IMR-90 (cell line): ENCODE data around the gene MRPS16. TPM values are rescaled to one million over a fixed set of nuclear protein-coding genes. Genes with fewer than 3 reads are reported as not detected.

Experiments
- ATAC-seq: fragments of 200-7000 bp; cut with Tn5 transposase; 2 replicates; pipeline ENCODE4 v1.9.1; 2020; ENCODE audit warnings: low read depth, mild to moderate bottlenecking, moderate library complexity
- BruUV-seq: library from RNA; stranded (reverse); fragments of 400-500 nt; replicated peaks from 2 replicates; lab custom pipeline; 2021; lab: Mats Ljungman, UMichigan
- CTCF ChIA-PET: fragments of 300-600 bp; formaldehyde crosslinking; extraction: SDS; loops from one replicate; lab custom pipeline; 2021; ENCODE audit warnings: antibody characterized with exemption; lab: Yijun Ruan, JAX
- POLR2A ChIA-PET: fragments of 300-600 bp; sonication (Branson Sonifier 250); formaldehyde crosslinking; loops from one replicate; lab custom pipeline; 2022; ENCODE audit warnings: antibody characterized with exemption; ENCODE audit not compliant: unreplicated experiment; lab: Charles Lee
- DNase-seq: peaks from one replicate; pipeline ENCODE4 v3.0.0; 2013
- H2AFZ ChIP-seq: replicated peaks from 2 replicates; pipeline ENCODE3; 2013; ENCODE audit warnings: low read length, mild to moderate bottlenecking; ENCODE audit not compliant: poor library complexity
- H2AK5ac ChIP-seq: 2 replicates; pipeline ENCODE4 v1.6.1; 2013; ENCODE audit warnings: low read depth, low read length, inconsistent platforms
- H2AK9ac ChIP-seq: replicated peaks from 2 replicates; pipeline ENCODE3; 2013; ENCODE audit warnings: mild to moderate bottlenecking, low read depth, low read length, moderate library complexity; ENCODE audit not compliant: poor library complexity
- H2BK120ac ChIP-seq: 2 replicates; pipeline ENCODE4 v1.6.1; 2013; ENCODE audit warnings: low read depth, low read length, inconsistent platforms
- H2BK15ac ChIP-seq: 3 replicates; pipeline ENCODE4 v1.6.1; 2013; ENCODE audit warnings: low read depth, low read length, inconsistent platforms
- H2BK20ac ChIP-seq: 2 replicates; pipeline ENCODE4 v1.6.1; 2013; ENCODE audit warnings: low read depth, mild to moderate bottlenecking, inconsistent platforms, low read length, moderate library complexity
- H2BK5ac ChIP-seq: 2 replicates; pipeline ENCODE4 v1.6.1; 2013; ENCODE audit warnings: mild to moderate bottlenecking, low read depth, low read length, inconsistent platforms; ENCODE audit not compliant: poor library complexity, severe bottlenecking
- H3K14ac ChIP-seq: replicated peaks from 2 replicates; pipeline ENCODE4 v1.6.1; 2013; ENCODE audit warnings: low read depth, low read length, inconsistent platforms
- H3K18ac ChIP-seq: 2 replicates; pipeline ENCODE4 v1.6.1; 2013; ENCODE audit warnings: low read depth, low read length, control low read depth
- H3K23ac ChIP-seq: 2 replicates; pipeline ENCODE4 v1.6.1; 2013; ENCODE audit warnings: low read depth, low read length, inconsistent platforms
- H3K27ac ChIP-seq: 2 replicates; pipeline ENCODE4 v1.5.1; 2013; ENCODE audit warnings: mild to moderate bottlenecking, control low read depth, low read length; ENCODE audit not compliant: insufficient read depth
- H3K27me3 ChIP-seq: 2 replicates; pipeline ENCODE4 v1.6.1; 2013; ENCODE audit warnings: low read length; ENCODE audit not compliant: control insufficient read depth, insufficient read depth
- H3K36me3 ChIP-seq: 2 replicates; pipeline ENCODE4 v1.6.1; 2013; ENCODE audit warnings: low read length, mixed read lengths; ENCODE audit not compliant: control insufficient read depth, insufficient read depth
- H3K4ac ChIP-seq: 2 replicates; pipeline ENCODE4 v1.6.1; 2013; ENCODE audit warnings: low read depth, low read length, inconsistent platforms
- H3K4me1 ChIP-seq: 2 replicates; pipeline ENCODE4 v1.6.1; 2013; ENCODE audit warnings: low read length, mixed read lengths; ENCODE audit not compliant: control insufficient read depth, insufficient read depth
- H3K4me2 ChIP-seq: 2 replicates; pipeline ENCODE4 v1.6.1; 2013; ENCODE audit warnings: low read depth, mild to moderate bottlenecking, control low read depth, low read length, moderate library complexity
- H3K4me3 ChIP-seq: 2 replicates; pipeline ENCODE4 v1.5.1; 2013; ENCODE audit warnings: low read depth, mild to moderate bottlenecking, control low read depth, low read length, moderate library complexity; ENCODE audit not compliant: insufficient read depth
- H3K56ac ChIP-seq: 2 replicates; pipeline ENCODE4 v1.6.1; 2013; ENCODE audit warnings: low read length, inconsistent platforms; ENCODE audit not compliant: insufficient read depth; ENCODE audit errors: extremely low read depth
- H3K79me1 ChIP-seq, 2 experiments: 2 replicates each; pipeline ENCODE4 v1.6.1; 2013; ENCODE audit warnings: low read length in 2 of 2, inconsistent platforms in 1 of 2, low read depth in 1 of 2
- H3K9ac ChIP-seq: 2 replicates; pipeline ENCODE4 v1.6.1; 2013; ENCODE audit warnings: low read depth, low read length, control low read depth
- H3K9me1 ChIP-seq: 2 replicates; pipeline ENCODE4 v1.6.1; 2013; ENCODE audit warnings: low read length, inconsistent platforms; ENCODE audit not compliant: insufficient read depth
- H3K9me3 ChIP-seq: 2 replicates; pipeline ENCODE4 v1.6.1; 2013; ENCODE audit warnings: low read length; ENCODE audit not compliant: control insufficient read depth, insufficient read depth
- H4K20me1 ChIP-seq: 2 replicates; pipeline ENCODE4 v1.6.1; 2013; ENCODE audit warnings: low read length, inconsistent platforms; ENCODE audit not compliant: insufficient read depth
- H4K5ac ChIP-seq: 2 replicates; pipeline ENCODE4 v1.6.1; 2013; ENCODE audit warnings: mild to moderate bottlenecking, low read depth, low read length, control low read depth
- H4K8ac ChIP-seq, 2 experiments: 2 replicates each; pipeline ENCODE4 v1.6.1; 2013; ENCODE audit warnings: low read depth in 2 of 2, low read length in 2 of 2, control low read depth in 1 of 2, inconsistent platforms in 1 of 2
- H4K91ac ChIP-seq: 2 replicates; pipeline ENCODE4 v1.6.1; 2013; ENCODE audit warnings: low read depth, low read length, inconsistent platforms; ENCODE audit not compliant: insufficient read depth
- BHLHE40 ChIP-seq: fragments of 150-350 bp; IDR thresholded peaks from 2 replicates; pipeline ENCODE4 v1.6.1; 2016; ENCODE audit warnings: mild to moderate bottlenecking, low read depth, low read length
- CEBPB ChIP-seq: IDR thresholded peaks from 2 replicates; pipeline ENCODE4 v1.6.1; 2012; ENCODE audit warnings: low read depth, low read length, improper control_type of control experiment
- CHD1 ChIP-seq: IDR thresholded peaks from 2 replicates; pipeline ENCODE4 v1.6.1; 2012; ENCODE audit warnings: low read depth, low read length, improper control_type of control experiment
- CTCF ChIP-seq: conservative IDR thresholded peaks from 2 replicates; pipeline ENCODE4 v1.5.1; 2012; ENCODE audit warnings: mild to moderate bottlenecking, low read depth, low read length, improper control_type of control experiment
- ELK1 ChIP-seq: fragments of 150-350 bp; IDR thresholded peaks from 2 replicates; pipeline ENCODE4 v1.6.1; 2016; ENCODE audit warnings: low read depth, mild to moderate bottlenecking, low read length, moderate library complexity, borderline replicate concordance
- FOS ChIP-seq: fragments of 150-350 bp; IDR thresholded peaks from 2 replicates; pipeline ENCODE4 v1.6.1; 2016; ENCODE audit warnings: low read depth, low read length
- MAFK ChIP-seq: IDR thresholded peaks from 2 replicates; pipeline ENCODE4 v1.6.1; 2012; ENCODE audit warnings: low read depth, low read length, improper control_type of control experiment
- MAZ ChIP-seq: IDR thresholded peaks from 2 replicates; pipeline ENCODE4 v1.6.1; 2012; ENCODE audit warnings: low read depth, mild to moderate bottlenecking, low read length, improper control_type of control experiment, moderate library complexity, borderline replicate concordance
- MXI1 ChIP-seq: IDR thresholded peaks from 2 replicates; pipeline ENCODE4 v1.6.1; 2012; ENCODE audit warnings: low read depth, mild to moderate bottlenecking, low read length, moderate library complexity, borderline replicate concordance
- NFE2L2 ChIP-seq: fragments of 150-350 bp; IDR thresholded peaks from 2 replicates; pipeline ENCODE4 v1.6.1; 2016; ENCODE audit warnings: low read depth, mild to moderate bottlenecking, low read length
- POLR2A ChIP-seq: IDR thresholded peaks from 2 replicates; pipeline ENCODE4 v1.6.1; 2012; ENCODE audit warnings: mild to moderate bottlenecking, low read depth, low read length
- RAD21 ChIP-seq: IDR thresholded peaks from 2 replicates; pipeline ENCODE4 v1.6.1; 2012; ENCODE audit warnings: low read length, improper control_type of control experiment
- RCOR1 ChIP-seq: IDR thresholded peaks from 2 replicates; pipeline ENCODE4 v1.6.1; 2012; ENCODE audit warnings: mild to moderate bottlenecking, low read length, improper control_type of control experiment; ENCODE audit not compliant: insufficient replicate concordance
- RFX5 ChIP-seq: IDR thresholded peaks from 2 replicates; pipeline ENCODE4 v1.8.0; 2012; ENCODE audit warnings: low read depth, mild to moderate bottlenecking, low read length, moderate library complexity
- SMC3 ChIP-seq: fragments of 150-350 bp; IDR thresholded peaks from 2 replicates; pipeline ENCODE4 v1.6.1; 2016; ENCODE audit warnings: low read depth, mild to moderate bottlenecking, antibody characterized with exemption, low read length, moderate library complexity
- USF2 ChIP-seq: fragments of 150-350 bp; IDR thresholded peaks from 2 replicates; pipeline ENCODE4 v1.6.1; 2017; ENCODE audit warnings: mild to moderate bottlenecking, antibody characterized with exemption, low read length, low read depth
- WGBS, 2 experiments: methylation state at CpG; one replicate each; pipeline versions ENCODE4 v1.1.5 to v1.1.7; 2013; ENCODE audit warnings: missing lambda C conversion rate in 2 of 2; ENCODE audit not compliant: insufficient read length in 1 of 2; ENCODE audit errors: extremely low coverage in 2 of 2; 5-methylcytosine and 5-hydroxymethylcytosine counted together
- dilution Hi-C: fragments of 300-500 bp; cut with HindIII; formaldehyde crosslinking; loops from one replicate; pipeline ENCODE4 v1.14.3; 2018; ENCODE audit warnings: low sequenced_read_pairs; ENCODE audit not compliant: unreplicated experiment
- in situ Hi-C: fragments of 300-500 bp; cut with MboI; formaldehyde crosslinking; loops from 3 replicates; pipeline ENCODE4 v1.14.3; 2019; ENCODE audit warnings: low sequenced_read_pairs, inconsistent platforms, mixed read lengths
- intact Hi-C: fragments of 100-400 bp; cut with micrococcal nuclease; formaldehyde crosslinking; loops from 2 replicates; pipeline ENCODE4 v1.10.0; 2022
- polyA plus RNA-seq, 3 experiments: library from polyadenylated mRNA; depleted of rRNA; stranded (reverse); fragments of >200 nt; gene quantifications; 2 replicates each; pipeline ENCODE4 v1.2.3, GENCODE V29; 2012; ENCODE audit warnings: low replicate concordance in 1 of 3
- total RNA-seq: library from RNA; depleted of rRNA; stranded (reverse); fragments of >200 nt; gene quantifications from 2 replicates; pipeline ENCODE4 v1.2.3, GENCODE V29; 2012

MRPS16 gene
- total and polyA plus RNA-seq, 2 of the 4 experiments (the other 2 are of a cell fraction) = 45.3 to 62.4 TPM

DNA sequence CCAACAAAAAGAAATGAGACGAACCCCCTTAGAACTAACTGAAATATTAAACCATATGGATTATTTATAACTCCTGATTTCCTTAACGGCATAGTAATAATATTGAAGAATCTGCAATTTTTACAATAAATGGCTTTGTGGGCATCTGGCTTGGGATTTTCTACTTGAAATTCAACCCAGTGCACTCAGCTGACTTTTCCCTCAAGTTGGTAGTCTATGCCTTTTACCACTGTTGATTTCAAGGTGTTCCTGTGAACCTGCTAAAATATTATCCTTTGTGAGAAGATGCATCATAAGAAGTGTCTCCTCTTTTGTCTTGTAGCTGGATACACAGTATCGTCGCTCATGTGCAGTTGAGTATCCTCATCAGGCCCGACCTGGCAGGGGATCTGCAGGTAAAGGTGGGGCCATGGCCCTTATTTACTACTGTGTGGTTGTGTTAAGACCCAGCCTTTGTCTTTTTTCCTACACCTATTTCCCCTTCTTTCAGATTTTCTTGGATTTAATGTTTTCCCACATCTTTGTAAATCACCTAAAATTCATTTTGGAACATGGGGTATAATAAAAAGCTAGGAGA, 13.4 kb downstream of the MRPS16 start:
- Histone ChIP-seq H3K18ac (no peak overlapping the region), H2BK5ac (no peak overlapping the region), H3K9ac (no peak overlapping the region), H2AK9ac (no peak overlapping the region), H3K36me3 (peaks cover 21% of the 10 kb centered on the region), H3K9me3 (no peaks in the 10 kb centered on the region), H3K23ac (no peak overlapping the region), H4K5ac (no peak overlapping the region), H3K4ac (no peak overlapping the region), H2BK20ac (no peak overlapping the region), H3K27me3 (no peaks in the 10 kb centered on the region), H4K91ac (no peak overlapping the region), H4K8ac (no peak overlapping the region), H3K14ac (no peak overlapping the region), H2BK15ac (no peak overlapping the region), H2BK120ac (no peak overlapping the region), H4K20me1 (no peaks in the 10 kb centered on the region), H3K4me3 (no peak overlapping the region), H3K56ac (no peak overlapping the region), H3K9me1 (no peaks in the 10 kb centered on the region), H3K4me1 (no peaks in the 10 kb centered on the region), H3K27ac (no peak overlapping the region), H2AK5ac (no peak overlapping the region), H3K79me1 (peaks cover 11 to 25% of the 10 kb centered on the region in 2 experiments; a peak in 3 of 4 replicates), H3K4me2 (no peak overlapping the region), H2AFZ (no peak overlapping the region)
- in situ Hi-C loops = no loop called here
- TF ChIP-seq CHD1 (no peak), CEBPB (no peak), BHLHE40 (no peak), SMC3 (no peak), NFE2L2 (no peak), CTCF (no peak), RFX5 (no peak), ELK1 (no peak), MXI1 (no peak), MAZ (no peak), FOS (no peak), POLR2A (no peak), MAFK (no peak), RCOR1 (no peak), USF2 (no peak), RAD21 (no peak)
- dilution Hi-C loops = no loop called here
- intact Hi-C loops = no loop called here
- no peak for DNase-seq
- ChIA-PET CTCF (interaction anchor here (0.5 to 1.5 kb wide), 2 partner anchors 11 to 242 kb away, joined by 5 to 7 read pairs; no protein-coding TSS in a partner anchor), POLR2A (no interaction called here)
- BruUV-seq = no TSS peak
- no CpG with 5 or more reads among the region's 5 CpGs for WGBS, 2 experiments
- ATAC-seq = no peak
